ENCODE data around the gene CCDC148.

- TF ChIP-seq CTCF (IDR thresholded peaks at IDR 0.05) (no peak), EZH2 (IDR thresholded peaks at IDR 0.05) (no peak), EZH2phosphoT487 (IDR thresholded peaks at IDR 0.05) (no peak)
These were observed 265.3 kb downstream of the CCDC148 start for GRCh38 chr2:158191076-158191895.

Data from neural progenitor cell (in vitro differentiated cells).